NK-92 (cell line): ENCODE results near the gene TXNDC15.

ENCODE experiments used
- DNase-seq: peaks from one replicate; lab custom pipeline; 2025; ENCODE audit not compliant: unreplicated experiment; lab: John Stamatoyannopoulos, UW

The TXNDC15 gene

GRCh38 chr5:134917070-134917815 is 43.1 kb downstream of the TXNDC15 start:
- DNase-seq = no peak

GRCh38 chr5:134918861-134919260 is 44.7 kb downstream of the TXNDC15 start:
- no peak for DNase-seq

- no peak for DNase-seq
Observed at GRCh38 chr5:134920848-134921575, 46.8 kb downstream of the TXNDC15 start.

GRCh38 chr5:134932508-134932907 is 58.3 kb downstream of the TXNDC15 start:
- DNase-seq = no peak

- DNase-seq = no peak
Observed at GRCh38 chr5:134934202-134934601, 60.0 kb downstream of the TXNDC15 start.

GRCh38 chr5:134935711-134936602 is 61.8 kb downstream of the TXNDC15 start:
- DNase-seq = no peak

- no peak for DNase-seq
Observed at GRCh38 chr5:134937526-134937925, 63.4 kb downstream of the TXNDC15 start.

- no peak for DNase-seq
Observed at GRCh38 chr5:134938030-134938429, 63.9 kb downstream of the TXNDC15 start.

GRCh38 chr5:134939500-134939899 is 65.3 kb downstream of the TXNDC15 start:
- DNase-seq = no peak

GRCh38 chr5:134943547-134943946 is 69.4 kb downstream of the TXNDC15 start:
- no peak for DNase-seq

GRCh38 chr5:134944630-134945029 is 70.5 kb downstream of the TXNDC15 start:
- no peak for DNase-seq

- no peak for DNase-seq
Observed at GRCh38 chr5:134945041-134945440, 70.9 kb downstream of the TXNDC15 start.

GRCh38 chr5:134948911-134949310 is 74.7 kb downstream of the TXNDC15 start:
- no peak for DNase-seq

GRCh38 chr5:134949316-134949715 is 75.1 kb downstream of the TXNDC15 start:
- DNase-seq = no peak
